ENCODE results near the gene MTHFD1L. TPM values are rescaled to one million over a fixed set of nuclear protein-coding genes. Genes with fewer than 3 reads are reported as not detected.

MTHFD1L gene
- polyA plus RNA-seq, 2 of the 4 experiments (the other 2 are of a cell fraction): 27.2 to 63.2 TPM

DNA sequence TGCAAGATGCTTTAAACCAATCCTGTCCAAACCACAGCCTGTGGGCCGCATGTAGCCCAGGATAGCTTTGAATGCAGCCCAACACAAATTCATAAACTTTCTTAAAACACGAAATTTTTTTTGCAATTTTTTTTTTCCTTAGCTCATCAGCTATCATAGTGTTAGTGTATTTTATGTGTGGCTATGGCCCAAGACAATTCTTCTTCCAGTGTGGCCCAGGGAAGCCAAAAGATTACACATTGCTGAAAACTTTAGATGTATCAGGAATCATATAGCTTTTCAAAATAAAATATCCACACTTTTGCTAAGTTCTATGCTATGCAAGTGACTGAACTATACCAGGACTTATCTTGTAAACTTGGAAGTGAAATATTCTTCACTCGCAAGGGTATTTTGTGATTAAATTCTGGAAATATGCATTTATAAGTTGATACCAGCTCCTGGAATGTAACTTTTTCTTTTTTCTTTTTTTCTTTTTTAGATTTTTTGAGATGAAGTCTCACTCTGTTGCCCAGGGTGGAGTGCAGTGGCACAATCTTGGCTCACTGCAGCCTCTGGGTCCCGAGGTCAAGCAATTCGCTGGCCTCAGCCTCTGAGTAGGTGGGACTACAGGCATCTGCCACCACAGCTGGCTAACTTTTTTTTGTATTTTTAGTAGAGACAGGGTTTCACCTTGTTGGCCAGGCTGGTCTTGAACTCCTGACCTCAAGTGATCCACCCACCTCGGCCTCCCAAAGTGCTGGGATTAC, 49.8 kb downstream of the MTHFD1L start:
- Histone ChIP-seq H3K4me2 (no peak overlapping the region), H3K27ac (no peak overlapping the region), H3K4me3 (no peak overlapping the region), H3K4me1 (no peaks in the 10 kb centered on the region), H3K9me3 (no peaks in the 10 kb centered on the region)
- no peak for DNase-seq (ENCODE audit: low read depth in 1 of 2, low spot score in 1 of 2)
- no peak for ATAC-seq
- WGBS (ENCODE audit: missing lambda C conversion rate): 89% methylated on average over 6 of the region's 6 CpGs
- POLR2A ChIA-PET: no interaction called here
- CTCF ChIA-PET: interaction anchor here (1.1 to 1.5 kb wide), 2 partner anchors 24 to 97 kb away, joined by 3 to 5 read pairs; no protein-coding TSS in a partner anchor
- TF ChIP-seq, protein P1, sequence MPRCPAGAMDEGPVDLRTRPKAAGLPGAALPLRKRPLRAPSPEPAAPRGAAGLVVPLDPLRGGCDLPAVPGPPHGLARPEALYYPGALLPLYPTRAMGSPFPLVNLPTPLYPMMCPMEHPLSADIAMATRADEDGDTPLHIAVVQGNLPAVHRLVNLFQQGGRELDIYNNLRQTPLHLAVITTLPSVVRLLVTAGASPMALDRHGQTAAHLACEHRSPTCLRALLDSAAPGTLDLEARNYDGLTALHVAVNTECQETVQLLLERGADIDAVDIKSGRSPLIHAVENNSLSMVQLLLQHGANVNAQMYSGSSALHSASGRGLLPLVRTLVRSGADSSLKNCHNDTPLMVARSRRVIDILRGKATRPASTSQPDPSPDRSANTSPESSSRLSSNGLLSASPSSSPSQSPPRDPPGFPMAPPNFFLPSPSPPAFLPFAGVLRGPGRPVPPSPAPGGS (IDR thresholded peaks at IDR 0.05): no peak
- TF ChIP-seq MAFK (IDR thresholded peaks at IDR 0.05; ENCODE audit: partially characterized antibody) (no peak), ZNF302 (CRISPR knock-in tag; IDR thresholded peaks at IDR 0.05) (no peak), POLR2AphosphoS2 (conservative IDR thresholded peaks at IDR 0.05; ENCODE audit: low read length) (no peak), RNF2 (IDR thresholded peaks at IDR 0.05; ENCODE audit: borderline replicate concordance, low read depth) (no peak), FOSB (CRISPR knock-in tag; IDR thresholded peaks at IDR 0.05) (no peak)
- TF ChIP-seq, protein P2, sequence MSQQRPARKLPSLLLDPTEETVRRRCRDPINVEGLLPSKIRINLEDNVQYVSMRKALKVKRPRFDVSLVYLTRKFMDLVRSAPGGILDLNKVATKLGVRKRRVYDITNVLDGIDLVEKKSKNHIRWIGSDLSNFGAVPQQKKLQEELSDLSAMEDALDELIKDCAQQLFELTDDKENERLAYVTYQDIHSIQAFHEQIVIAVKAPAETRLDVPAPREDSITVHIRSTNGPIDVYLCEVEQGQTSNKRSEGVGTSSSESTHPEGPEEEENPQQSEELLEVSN (IDR thresholded peaks at IDR 0.05; ENCODE audit: borderline replicate concordance, low read depth): no peak
- TF ChIP-seq, protein P3, sequence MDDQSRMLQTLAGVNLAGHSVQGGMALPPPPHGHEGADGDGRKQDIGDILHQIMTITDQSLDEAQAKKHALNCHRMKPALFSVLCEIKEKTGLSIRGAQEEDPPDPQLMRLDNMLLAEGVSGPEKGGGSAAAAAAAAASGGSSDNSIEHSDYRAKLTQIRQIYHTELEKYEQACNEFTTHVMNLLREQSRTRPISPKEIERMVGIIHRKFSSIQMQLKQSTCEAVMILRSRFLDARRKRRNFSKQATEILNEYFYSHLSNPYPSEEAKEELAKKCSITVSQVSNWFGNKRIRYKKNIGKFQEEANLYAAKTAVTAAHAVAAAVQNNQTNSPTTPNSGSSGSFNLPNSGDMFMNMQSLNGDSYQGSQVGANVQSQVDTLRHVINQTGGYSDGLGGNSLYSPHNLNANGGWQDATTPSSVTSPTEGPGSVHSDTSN (IDR thresholded peaks at IDR 0.05): no peak
- FAIRE-seq: no peak

DNA sequence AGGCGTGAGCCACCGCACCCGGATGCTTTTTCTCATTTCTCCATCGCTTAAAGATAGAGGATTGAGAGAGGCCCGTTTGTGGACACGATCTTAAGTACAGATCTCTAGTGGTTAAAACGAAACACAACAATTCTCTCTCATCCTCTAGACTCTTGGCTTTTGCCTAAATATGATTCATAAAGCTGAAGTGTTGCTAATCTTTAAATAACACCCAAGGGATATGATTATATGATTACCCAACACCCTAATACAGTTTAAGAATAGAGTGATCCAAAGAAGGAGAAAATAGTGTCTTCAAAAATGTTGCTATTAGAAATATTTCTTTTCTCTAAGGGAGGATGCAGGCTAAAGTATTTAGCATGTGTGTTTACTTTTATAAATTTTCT, 50.4 kb downstream of the MTHFD1L start:
- Histone ChIP-seq H3K4me1 (no peaks in the 10 kb centered on the region), H3K27ac (no peak overlapping the region), H3K9me3 (no peaks in the 10 kb centered on the region), H3K4me2 (no peak overlapping the region), H3K4me3 (no peak overlapping the region)
- DNase-seq (ENCODE audit: low read depth in 1 of 2, low spot score in 1 of 2): no peak
- WGBS (ENCODE audit: missing lambda C conversion rate): 96% methylated on average over 7 of the region's 7 CpGs
- ChIA-PET CTCF (interaction anchor here (1.5 kb wide), 1 partner anchor 24 kb away, joined by 5 read pairs; no protein-coding TSS in a partner anchor), POLR2A (no interaction called here)
- no peak for FAIRE-seq
- TF ChIP-seq POLR2A (IDR thresholded peaks at IDR 0.05; ENCODE audit: low read length) (no peak), EHMT2 (IDR thresholded peaks at IDR 0.05; ENCODE audit: low read depth) (no peak), GATA3 (IDR thresholded peaks at IDR 0.05; ENCODE audit: borderline replicate concordance) (no peak)
- no peak for ATAC-seq

DNA sequence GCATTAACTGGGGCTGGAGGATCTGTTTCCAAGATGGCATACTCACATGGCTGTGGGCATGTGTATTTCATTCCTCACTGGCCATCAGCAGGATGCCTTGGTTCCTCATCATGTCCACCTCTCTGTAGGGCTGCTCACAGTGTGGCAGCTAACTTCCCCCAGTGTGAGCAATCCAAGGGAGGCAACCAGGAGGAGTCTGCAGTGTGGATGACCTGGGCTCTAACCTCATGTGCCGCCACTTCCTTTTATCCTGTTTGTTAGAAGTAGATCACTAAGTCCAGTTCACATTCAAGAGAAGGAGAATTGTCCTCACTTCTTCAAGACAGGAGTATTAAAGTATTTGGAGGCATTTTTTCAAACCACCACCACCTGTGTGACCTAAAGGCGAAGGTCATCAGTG, 54.4 kb downstream of the MTHFD1L start:
- ATAC-seq: no peak; a peak in 1 of 6 replicates
- H3K4me2 ChIP-seq: no peak overlapping the region
- WGBS (ENCODE audit: missing lambda C conversion rate): 91% methylated on average over 2 of the region's 2 CpGs
- H3K4me1 ChIP-seq: peaks cover 12% of the 10 kb centered on the region
- POLR2A ChIA-PET: no interaction called here
- H3K4me3 ChIP-seq: no peak overlapping the region
- no peak overlapping the region for H3K27ac ChIP-seq
- DNase-seq (ENCODE audit: low read depth in 1 of 2, low spot score in 1 of 2): no peak
- TF ChIP-seq RARB (CRISPR knock-in tag; IDR thresholded peaks at IDR 0.05): no peak
- TF ChIP-seq TFCP2L1 (CRISPR knock-in tag; IDR thresholded peaks at IDR 0.05): no peak
- TF ChIP-seq CBX2 (IDR thresholded peaks at IDR 0.05; ENCODE audit: borderline replicate concordance, low read depth): no peak
- no peak for TF ChIP-seq KDM5A (IDR thresholded peaks at IDR 0.05)
- no peak for TF ChIP-seq FOSL2 (IDR thresholded peaks at IDR 0.05)
- TF ChIP-seq FOSL2 (CRISPR knock-in tag; IDR thresholded peaks at IDR 0.05): no peak
- no peak for TF ChIP-seq JUNB (IDR thresholded peaks at IDR 0.05)
- TF ChIP-seq, protein P4, sequence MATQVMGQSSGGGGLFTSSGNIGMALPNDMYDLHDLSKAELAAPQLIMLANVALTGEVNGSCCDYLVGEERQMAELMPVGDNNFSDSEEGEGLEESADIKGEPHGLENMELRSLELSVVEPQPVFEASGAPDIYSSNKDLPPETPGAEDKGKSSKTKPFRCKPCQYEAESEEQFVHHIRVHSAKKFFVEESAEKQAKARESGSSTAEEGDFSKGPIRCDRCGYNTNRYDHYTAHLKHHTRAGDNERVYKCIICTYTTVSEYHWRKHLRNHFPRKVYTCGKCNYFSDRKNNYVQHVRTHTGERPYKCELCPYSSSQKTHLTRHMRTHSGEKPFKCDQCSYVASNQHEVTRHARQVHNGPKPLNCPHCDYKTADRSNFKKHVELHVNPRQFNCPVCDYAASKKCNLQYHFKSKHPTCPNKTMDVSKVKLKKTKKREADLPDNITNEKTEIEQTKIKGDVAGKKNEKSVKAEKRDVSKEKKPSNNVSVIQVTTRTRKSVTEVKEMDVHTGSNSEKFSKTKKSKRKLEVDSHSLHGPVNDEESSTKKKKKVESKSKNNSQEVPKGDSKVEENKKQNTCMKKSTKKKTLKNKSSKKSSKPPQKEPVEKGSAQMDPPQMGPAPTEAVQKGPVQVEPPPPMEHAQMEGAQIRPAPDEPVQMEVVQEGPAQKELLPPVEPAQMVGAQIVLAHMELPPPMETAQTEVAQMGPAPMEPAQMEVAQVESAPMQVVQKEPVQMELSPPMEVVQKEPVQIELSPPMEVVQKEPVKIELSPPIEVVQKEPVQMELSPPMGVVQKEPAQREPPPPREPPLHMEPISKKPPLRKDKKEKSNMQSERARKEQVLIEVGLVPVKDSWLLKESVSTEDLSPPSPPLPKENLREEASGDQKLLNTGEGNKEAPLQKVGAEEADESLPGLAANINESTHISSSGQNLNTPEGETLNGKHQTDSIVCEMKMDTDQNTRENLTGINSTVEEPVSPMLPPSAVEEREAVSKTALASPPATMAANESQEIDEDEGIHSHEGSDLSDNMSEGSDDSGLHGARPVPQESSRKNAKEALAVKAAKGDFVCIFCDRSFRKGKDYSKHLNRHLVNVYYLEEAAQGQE (IDR thresholded peaks at IDR 0.05): no peak
- no peak for TF ChIP-seq SMC3 (IDR thresholded peaks at IDR 0.05)
- TF ChIP-seq MYC (IDR thresholded peaks at IDR 0.05; ENCODE audit: borderline replicate concordance, low read length): no peak
- TF ChIP-seq CHD4 (IDR thresholded peaks at IDR 0.05; ENCODE audit: borderline replicate concordance): no peak
- no peak for TF ChIP-seq FOSB (CRISPR knock-in tag; IDR thresholded peaks at IDR 0.05)
- TF ChIP-seq FOXS1 (CRISPR knock-in tag; IDR thresholded peaks at IDR 0.05): no peak
- TF ChIP-seq, protein P5, sequence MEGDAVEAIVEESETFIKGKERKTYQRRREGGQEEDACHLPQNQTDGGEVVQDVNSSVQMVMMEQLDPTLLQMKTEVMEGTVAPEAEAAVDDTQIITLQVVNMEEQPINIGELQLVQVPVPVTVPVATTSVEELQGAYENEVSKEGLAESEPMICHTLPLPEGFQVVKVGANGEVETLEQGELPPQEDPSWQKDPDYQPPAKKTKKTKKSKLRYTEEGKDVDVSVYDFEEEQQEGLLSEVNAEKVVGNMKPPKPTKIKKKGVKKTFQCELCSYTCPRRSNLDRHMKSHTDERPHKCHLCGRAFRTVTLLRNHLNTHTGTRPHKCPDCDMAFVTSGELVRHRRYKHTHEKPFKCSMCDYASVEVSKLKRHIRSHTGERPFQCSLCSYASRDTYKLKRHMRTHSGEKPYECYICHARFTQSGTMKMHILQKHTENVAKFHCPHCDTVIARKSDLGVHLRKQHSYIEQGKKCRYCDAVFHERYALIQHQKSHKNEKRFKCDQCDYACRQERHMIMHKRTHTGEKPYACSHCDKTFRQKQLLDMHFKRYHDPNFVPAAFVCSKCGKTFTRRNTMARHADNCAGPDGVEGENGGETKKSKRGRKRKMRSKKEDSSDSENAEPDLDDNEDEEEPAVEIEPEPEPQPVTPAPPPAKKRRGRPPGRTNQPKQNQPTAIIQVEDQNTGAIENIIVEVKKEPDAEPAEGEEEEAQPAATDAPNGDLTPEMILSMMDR (IDR thresholded peaks at IDR 0.05): no peak
- FAIRE-seq: no peak
- CTCF ChIA-PET: interaction anchor here (1.1 to 2.1 kb wide), 2 partner anchors 9 to 28 kb away, joined by 3 to 9 read pairs; no protein-coding TSS in a partner anchor
- H3K9me3 ChIP-seq: no peaks in the 10 kb centered on the region
